HG02943 (cell line): Measurements from ENCODE around the gene HECW1.
"Not testable (repeated sequence)": the region's sequence is repeated elsewhere in the genome, so short reads cannot be mapped to it uniquely, and the experiment has no call there.

Experiments used
- ATAC-seq: cut with Tn5 transposase; IDR thresholded peaks from one replicate; pipeline ENCODE4 v1.9.1; 2021; ENCODE audit warnings: mild to moderate bottlenecking, low read depth, moderate library complexity; ENCODE audit not compliant: unreplicated experiment

The HECW1 gene

GRCh38 chr7:43341132-43341531, 228.7 kb downstream of the HECW1 start:
- ATAC-seq: no peak

- ATAC-seq: not testable (repeated sequence)
These were observed 231.0 kb downstream of the HECW1 start for GRCh38 chr7:43343417-43343816.

- not testable (repeated sequence) for ATAC-seq
These were observed 233.2 kb downstream of the HECW1 start for GRCh38 chr7:43345696-43346095.

GRCh38 chr7:43351683-43352082, 239.2 kb downstream of the HECW1 start:
- no peak for ATAC-seq

- ATAC-seq: no peak
These were observed 241.5 kb downstream of the HECW1 start for GRCh38 chr7:43353902-43354301.

GRCh38 chr7:43362652-43363034, 250.2 kb downstream of the HECW1 start:
- no peak for ATAC-seq

DNA sequence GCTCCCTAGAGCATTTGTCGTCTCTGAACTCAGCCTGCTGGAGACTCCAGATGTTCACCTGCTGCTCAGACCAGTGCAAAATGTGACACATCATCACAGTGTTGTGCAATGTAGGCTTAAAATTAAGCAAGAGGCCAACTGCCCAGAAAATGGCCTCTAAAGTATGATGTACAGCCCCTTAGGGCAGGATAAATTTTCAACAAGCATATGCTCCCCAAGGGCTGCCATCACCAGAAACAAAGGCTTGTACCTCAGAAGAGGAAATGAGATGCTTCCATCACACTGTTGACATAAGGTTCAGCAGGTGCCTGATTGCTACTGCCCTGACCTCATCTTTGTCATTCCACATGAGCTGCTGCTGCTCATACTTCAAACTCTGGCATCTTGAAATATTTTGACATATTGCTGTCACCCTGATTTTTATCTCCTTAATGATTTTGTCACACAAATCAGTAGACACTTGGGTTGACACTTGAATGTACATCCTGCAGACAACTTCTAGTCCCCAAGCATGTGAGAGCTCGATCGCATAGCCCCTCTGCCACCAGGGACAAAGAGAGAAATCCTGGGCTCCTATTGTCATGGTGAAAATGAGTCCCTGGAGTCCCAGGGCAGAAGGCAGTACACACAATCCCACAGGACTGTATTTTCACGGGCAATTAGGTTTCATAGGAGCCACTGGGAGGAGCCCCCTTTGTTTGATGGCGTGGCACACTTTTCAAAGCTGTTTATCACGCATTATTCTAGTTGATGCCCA, 250.8 kb downstream of the HECW1 start:
- ATAC-seq: no peak

GRCh38 chr7:43364391-43364790, 251.9 kb downstream of the HECW1 start:
- ATAC-seq: no peak

- ATAC-seq: no peak
These were observed 260.4 kb downstream of the HECW1 start for GRCh38 chr7:43372676-43373355.

DNA sequence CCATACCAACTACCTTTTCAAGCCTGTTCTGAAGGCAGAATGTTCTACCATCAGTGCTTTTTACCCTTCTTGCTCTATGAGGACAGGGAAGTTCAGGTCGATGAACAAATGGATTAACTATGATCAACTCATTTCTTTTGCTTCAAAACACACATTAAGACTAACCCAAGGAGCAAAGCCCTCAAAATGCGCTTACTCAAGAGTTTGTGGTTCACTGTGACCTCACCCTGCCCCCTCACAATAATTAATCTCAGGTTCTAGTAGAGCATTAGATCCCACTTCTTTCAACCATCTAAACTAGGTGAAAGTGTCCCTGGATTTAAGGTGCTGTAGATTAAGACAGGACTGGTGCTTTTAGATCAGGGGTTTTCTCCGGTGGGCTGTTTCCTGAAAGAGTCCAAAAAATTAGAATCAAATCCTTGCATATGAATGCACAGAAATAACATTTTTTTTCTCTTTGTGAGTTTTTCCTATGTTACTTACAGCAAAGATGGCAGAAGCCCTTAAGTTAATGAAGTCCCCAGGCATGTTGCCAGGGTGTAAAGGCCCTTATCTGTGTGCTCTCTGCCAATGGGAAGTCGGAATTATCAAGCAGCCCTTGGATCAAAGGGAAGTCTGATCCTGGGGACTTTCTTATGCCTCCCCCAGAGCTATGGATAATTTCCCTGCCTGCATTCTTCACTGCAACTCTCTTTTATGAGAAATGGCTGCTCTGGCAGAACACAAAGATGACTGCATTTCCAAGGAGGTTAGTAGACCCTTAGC, 264.9 kb downstream of the HECW1 start:
- ATAC-seq: no peak

- ATAC-seq: no peak
These were observed 266.8 kb downstream of the HECW1 start for GRCh38 chr7:43379210-43379609.

DNA sequence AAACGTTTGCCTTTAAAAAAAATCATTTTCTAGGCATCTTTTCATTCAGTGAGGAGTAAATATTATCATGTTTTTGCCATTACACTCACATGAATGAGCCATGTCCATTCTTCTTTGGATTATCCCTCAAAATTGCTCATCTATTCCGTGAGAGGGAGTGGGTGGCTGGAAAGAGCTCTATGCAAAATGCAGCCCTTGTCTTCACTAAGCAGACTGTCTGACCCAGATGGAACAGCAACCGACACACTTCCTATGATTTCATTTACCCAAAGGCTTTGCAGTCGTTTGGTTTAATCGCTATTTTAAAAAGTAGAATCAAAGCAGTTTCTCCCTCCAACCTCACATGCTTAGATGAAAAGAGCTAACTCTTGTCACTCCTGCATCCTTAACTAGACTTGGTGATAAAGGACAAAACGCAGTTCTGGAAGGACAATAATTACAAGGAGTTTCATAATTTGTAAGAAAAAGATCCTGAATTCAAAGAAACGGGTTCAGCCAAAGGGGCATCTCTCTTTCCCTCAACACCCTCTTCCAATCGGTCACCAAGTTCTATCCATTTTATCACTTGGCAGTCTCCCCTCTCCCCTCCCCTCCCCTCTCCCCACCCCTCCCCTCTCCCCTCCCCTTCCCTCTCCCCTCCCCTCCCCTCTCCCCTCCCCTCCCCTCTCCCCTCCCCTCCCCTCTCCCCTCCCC, 272.3 kb downstream of the HECW1 start:
- no peak for ATAC-seq

DNA sequence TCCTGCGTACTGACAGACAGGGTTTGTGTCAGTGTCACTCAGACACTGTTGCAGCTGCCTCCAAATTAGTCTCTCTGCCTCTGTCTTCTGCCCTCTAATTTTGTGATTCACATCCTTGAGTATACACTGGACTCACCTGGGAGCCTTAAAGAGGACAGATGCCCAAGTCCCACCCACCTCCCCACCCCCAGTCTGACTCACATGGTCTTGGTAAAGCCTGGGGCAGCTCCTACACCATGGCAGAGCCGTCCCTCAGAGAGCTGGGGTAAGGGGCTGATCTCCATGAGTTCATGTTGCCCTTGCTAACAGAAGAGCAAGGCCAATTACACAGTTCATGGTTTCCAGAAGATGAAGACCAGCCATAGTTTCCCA, 272.8 kb downstream of the HECW1 start:
- no peak for ATAC-seq

DNA sequence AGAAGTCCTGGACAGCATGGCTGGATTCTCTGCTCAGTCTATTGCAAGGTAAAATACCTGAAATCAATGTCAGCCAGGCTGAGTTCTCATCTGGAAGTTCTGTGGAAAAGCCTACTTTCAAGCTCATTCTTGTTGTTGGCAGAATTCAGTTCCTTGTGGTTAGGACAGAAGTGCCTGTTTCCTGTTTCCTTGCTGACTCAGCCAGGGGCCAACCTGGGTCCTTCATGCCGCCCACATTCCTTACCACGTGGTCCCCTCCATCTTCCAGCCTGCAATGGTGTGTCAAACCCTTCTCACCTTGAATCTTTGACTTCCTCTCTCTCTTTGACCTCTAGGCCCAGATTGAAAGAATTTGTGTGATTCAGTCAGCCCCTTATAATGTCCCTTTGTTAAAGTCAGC, 273.4 kb downstream of the HECW1 start:
- ATAC-seq: no peak

- no peak for ATAC-seq
These were observed 275.5 kb downstream of the HECW1 start for GRCh38 chr7:43387932-43388331.

- no peak for ATAC-seq
These were observed 278.1 kb downstream of the HECW1 start for GRCh38 chr7:43390576-43390975.

DNA sequence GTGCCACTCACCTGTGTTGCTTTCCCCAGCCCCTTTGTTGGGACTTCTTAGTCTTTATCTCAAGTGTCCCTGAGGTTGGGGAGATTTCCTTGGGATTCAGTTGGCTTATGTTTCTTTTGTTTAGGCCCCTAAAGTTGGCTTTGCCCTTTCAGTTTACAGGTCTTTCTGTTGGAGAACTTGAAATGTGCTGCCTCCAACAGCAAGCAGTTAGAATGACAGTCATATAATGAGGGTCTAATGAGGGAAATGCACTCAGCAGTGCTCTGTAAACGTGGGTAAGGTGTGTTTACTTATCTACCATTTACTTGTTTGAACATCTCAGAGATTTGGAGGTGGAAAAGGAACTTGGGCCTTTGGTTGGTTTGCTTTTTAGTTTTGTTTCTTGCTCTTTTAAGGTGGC, 279.1 kb downstream of the HECW1 start:
- ATAC-seq: no peak

GRCh38 chr7:43392638-43393330, 280.3 kb downstream of the HECW1 start:
- ATAC-seq: no peak

DNA sequence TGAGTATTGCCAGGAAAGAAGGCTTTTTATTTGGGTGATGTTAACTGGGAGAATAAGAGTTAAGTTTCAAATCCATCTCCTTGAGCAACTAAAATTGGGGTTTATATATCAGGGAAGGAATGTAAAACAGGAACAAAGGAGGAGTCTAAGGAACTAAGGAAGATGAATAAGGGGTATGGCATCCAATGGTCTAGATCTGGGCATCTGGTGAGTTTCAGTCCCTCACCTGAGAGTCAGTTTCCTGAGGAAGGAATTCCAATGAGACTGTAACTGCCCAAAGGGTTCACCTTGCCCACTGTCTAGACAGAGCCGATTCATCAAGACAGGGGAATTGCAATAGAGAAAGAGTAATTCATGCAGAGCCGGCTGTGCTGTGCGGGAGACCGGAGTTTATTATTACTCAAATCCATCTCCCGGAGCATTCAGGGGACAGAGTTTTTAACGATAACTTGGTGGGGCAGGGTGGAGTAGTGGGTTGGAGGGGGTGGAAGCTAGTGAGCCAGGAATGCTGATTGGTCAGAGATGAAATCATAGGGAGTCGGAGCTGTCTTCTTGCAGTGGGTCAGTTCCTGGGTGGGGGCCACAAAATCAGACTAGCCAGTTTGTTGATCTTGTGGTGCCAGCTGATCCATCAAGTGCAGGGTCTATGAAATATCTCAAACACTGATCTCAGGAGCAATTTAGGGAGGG, 282.1 kb downstream of the HECW1 start:
- ATAC-seq: no peak

DNA sequence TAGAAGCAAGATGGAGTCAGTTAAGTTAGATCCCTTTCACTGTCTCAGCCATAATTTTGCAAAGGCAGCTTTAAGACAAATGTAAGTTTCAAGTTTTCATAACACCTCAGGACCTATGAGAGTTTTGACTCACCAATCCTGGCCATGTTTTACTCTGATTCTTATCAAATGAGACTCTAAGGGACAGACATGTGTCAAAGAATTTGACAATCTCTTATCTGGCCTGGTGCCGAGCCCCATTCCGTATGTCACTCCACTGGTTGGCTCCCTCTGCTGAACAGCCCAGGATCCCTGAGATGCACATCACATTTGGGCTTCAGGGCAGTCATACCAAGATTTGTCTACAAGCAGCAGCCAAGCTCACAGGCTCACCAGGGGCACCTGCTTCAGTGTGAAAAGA, 282.9 kb downstream of the HECW1 start:
- no peak for ATAC-seq
